GM23338 (cell line): ENCODE results near the gene JAGN1. TPM values are rescaled to one million over a fixed set of nuclear protein-coding genes. Genes with fewer than 3 reads are reported as not detected.

Experiments
- ATAC-seq: fragments of 200-7000 bp; cut with Tn5 transposase; 3 replicates; pipeline ENCODE4 v1.9.1; 2020
- DNase-seq: peaks from one replicate; pipeline ENCODE4 v3.0.0-alpha.2; 2015; ENCODE audit warnings: low spot score
- H2AFZ ChIP-seq: fragments of 200-600 bp; sonication (generic); 2 replicates; pipeline ENCODE4 v1.8.0; 2016; ENCODE audit warnings: antibody characterized with exemption, mild to moderate bottlenecking, moderate library complexity
- H3F3A ChIP-seq: fragments of 200-600 bp; sonication (generic); replicated peaks from 2 replicates; pipeline ENCODE4 v1.8.0; 2017; ENCODE audit warnings: antibody characterized with exemption, mixed run types, low read depth
- H3K27ac ChIP-seq: fragments of 200-600 bp; sonication (generic); 2 replicates; pipeline ENCODE4 v1.6.1; 2016; ENCODE audit warnings: low read depth
- H3K27me3 ChIP-seq: fragments of 200-600 bp; sonication (generic); 2 replicates; pipeline ENCODE4 v1.8.0; 2016; ENCODE audit warnings: mild to moderate bottlenecking, mixed run types, moderate library complexity; ENCODE audit not compliant: insufficient read depth
- H3K36me3 ChIP-seq: fragments of 200-600 bp; sonication (generic); 2 replicates; pipeline ENCODE4 v1.8.0; 2016; ENCODE audit warnings: mild to moderate bottlenecking; ENCODE audit not compliant: insufficient read depth
- H3K4me1 ChIP-seq: fragments of 200-600 bp; sonication (generic); 2 replicates; pipeline ENCODE4 v1.8.0; 2016; ENCODE audit warnings: mild to moderate bottlenecking, moderate library complexity; ENCODE audit not compliant: insufficient read depth
- H3K4me2 ChIP-seq: fragments of 200-600 bp; sonication (generic); 2 replicates; pipeline ENCODE4 v1.7.1; 2017; ENCODE audit warnings: mixed run types
- H3K4me3 ChIP-seq: fragments of 200-600 bp; sonication (generic); 2 replicates; pipeline ENCODE4 v1.6.1; 2016; ENCODE audit warnings: mixed run types
- H3K79me2 ChIP-seq: fragments of 200-600 bp; sonication (generic); replicated peaks from 2 replicates; pipeline ENCODE4 v1.8.0; 2017; ENCODE audit warnings: mild to moderate bottlenecking; ENCODE audit not compliant: insufficient read depth
- H3K9me2 ChIP-seq: fragments of 200-600 bp; sonication (generic); 2 replicates; pipeline ENCODE4 v1.8.0; 2017; ENCODE audit not compliant: insufficient read depth
- H4K20me1 ChIP-seq: fragments of 200-600 bp; sonication (generic); replicated peaks from 2 replicates; pipeline ENCODE4 v1.8.0; 2017; ENCODE audit warnings: mild to moderate bottlenecking; ENCODE audit not compliant: insufficient read depth
- H3K27ac Mint-ChIP-seq: 2 replicates; pipeline ENCODE4 v1.8.0; 2020; ENCODE audit warnings: inconsistent platforms, mild to moderate bottlenecking, moderate library complexity, mixed read lengths
- H3K27me3 Mint-ChIP-seq: 3 replicates; pipeline ENCODE4 v1.8.0; 2022; ENCODE audit warnings: low read depth, mild to moderate bottlenecking, moderate library complexity, mixed read lengths, inconsistent platforms; ENCODE audit not compliant: insufficient read depth, poor library complexity
- H3K36me3 Mint-ChIP-seq: 3 replicates; pipeline ENCODE4 v1.8.0; 2021; ENCODE audit warnings: low read depth, mild to moderate bottlenecking, inconsistent platforms, moderate library complexity, mixed read lengths
- H3K4me1 Mint-ChIP-seq: 3 replicates; pipeline ENCODE4 v1.8.0; 2020; ENCODE audit warnings: mild to moderate bottlenecking, inconsistent platforms, mixed read lengths
- H3K4me3 Mint-ChIP-seq: 3 replicates; pipeline ENCODE4 v1.8.0; 2021; ENCODE audit warnings: moderate library complexity, mild to moderate bottlenecking, inconsistent platforms, mixed read lengths
- H3K9me3 Mint-ChIP-seq: 3 replicates; pipeline ENCODE4 v1.8.0; 2020; ENCODE audit warnings: moderate library complexity, mild to moderate bottlenecking, inconsistent platforms, mixed read lengths
- CREB1 ChIP-seq: fragments of 250-450 bp; sonication (Bioruptor Pico); IDR thresholded peaks from 2 replicates; pipeline ENCODE4 v1.5.0; 2020; ENCODE audit warnings: low read depth, mild to moderate bottlenecking, moderate library complexity
- EZH2 ChIP-seq: fragments of 200-600 bp; sonication (generic); IDR thresholded peaks from one replicate; pipeline ENCODE4 v1.8.0; 2017; ENCODE audit warnings: antibody characterized with exemption, mild to moderate bottlenecking, low read depth; ENCODE audit not compliant: unreplicated experiment
- EZH2phosphoT487 ChIP-seq: fragments of 200-600 bp; sonication (generic); IDR thresholded peaks from one replicate; pipeline ENCODE4 v1.8.1; 2018; ENCODE audit warnings: antibody characterized with exemption; ENCODE audit not compliant: unreplicated experiment
- JUNB ChIP-seq: IDR thresholded peaks from one replicate; pipeline ENCODE4 v1.6.1; 2016; ENCODE audit warnings: antibody characterized with exemption; ENCODE audit not compliant: unreplicated experiment
- NANOG ChIP-seq: IDR thresholded peaks from 2 replicates; pipeline ENCODE4 v1.6.1; 2016; ENCODE audit warnings: antibody characterized with exemption, borderline replicate concordance
- POLR2AphosphoS5 ChIP-seq: IDR thresholded peaks from 2 replicates; pipeline ENCODE4 v1.6.1; 2016; ENCODE audit warnings: antibody characterized with exemption, low read depth
- STAT1 ChIP-seq: IDR thresholded peaks from one replicate; pipeline ENCODE4 v1.6.1; 2016; ENCODE audit warnings: antibody characterized with exemption; ENCODE audit not compliant: unreplicated experiment
- ZNF114 ChIP-seq: fragments of 250-450 bp; sonication (Bioruptor Pico); IDR thresholded peaks from 2 replicates; pipeline ENCODE4 v1.5.0; 2020; ENCODE audit warnings: mild to moderate bottlenecking, moderate library complexity
- ZNF331 ChIP-seq: fragments of 250-450 bp; sonication (Bioruptor Pico); IDR thresholded peaks from 2 replicates; pipeline ENCODE4 v1.5.0; 2020; ENCODE audit warnings: low read depth, mild to moderate bottlenecking, moderate library complexity
- polyA plus RNA-seq: library from polyadenylated mRNA; unstranded; fragments of >200 nt; fragmentation: Nextera tagmentation; extraction: Ambion mirVana; gene quantifications from 2 replicates; pipeline ENCODE4 v1.2.1, GENCODE V29; 2016
- total RNA-seq: library from RNA; depleted of rRNA; stranded (reverse); fragments of >200 nt; shearing (Covaris generic); gene quantifications from 2 replicates; pipeline ENCODE4 v1.2.3, GENCODE V29; 2014
- TF ChIP-seq, protein P1 (sequence below): IDR thresholded peaks from 2 replicates; pipeline ENCODE4 v1.6.1; 2016; ENCODE audit warnings: antibody characterized with exemption
- TF ChIP-seq, protein P2 (sequence below), 2 experiments: fragments of 200-600 bp in 1 of 2; sonication (generic) in 1 of 2; conservative IDR thresholded peaks; 2 replicates each; pipeline versions ENCODE4 v1.5.1 to v1.6.1; 2016 to 2017; ENCODE audit warnings: antibody characterized with exemption in 2 of 2, low read depth in 2 of 2, mild to moderate bottlenecking in 2 of 2, moderate library complexity in 1 of 2
- TF ChIP-seq, protein P3 (sequence below): fragments of 250-450 bp; sonication (Bioruptor Pico); IDR thresholded peaks from 2 replicates; pipeline ENCODE4 v1.5.0; 2020; ENCODE audit warnings: mild to moderate bottlenecking, moderate library complexity
- TF ChIP-seq, protein P4 (sequence below): IDR thresholded peaks from one replicate; pipeline ENCODE4 v1.6.1; 2018; ENCODE audit warnings: antibody characterized with exemption; ENCODE audit not compliant: unreplicated experiment

The JAGN1 gene
- total and polyA plus RNA-seq, 2 experiments from 2014 or later: 22.5 to 32.0 TPM

DNA sequence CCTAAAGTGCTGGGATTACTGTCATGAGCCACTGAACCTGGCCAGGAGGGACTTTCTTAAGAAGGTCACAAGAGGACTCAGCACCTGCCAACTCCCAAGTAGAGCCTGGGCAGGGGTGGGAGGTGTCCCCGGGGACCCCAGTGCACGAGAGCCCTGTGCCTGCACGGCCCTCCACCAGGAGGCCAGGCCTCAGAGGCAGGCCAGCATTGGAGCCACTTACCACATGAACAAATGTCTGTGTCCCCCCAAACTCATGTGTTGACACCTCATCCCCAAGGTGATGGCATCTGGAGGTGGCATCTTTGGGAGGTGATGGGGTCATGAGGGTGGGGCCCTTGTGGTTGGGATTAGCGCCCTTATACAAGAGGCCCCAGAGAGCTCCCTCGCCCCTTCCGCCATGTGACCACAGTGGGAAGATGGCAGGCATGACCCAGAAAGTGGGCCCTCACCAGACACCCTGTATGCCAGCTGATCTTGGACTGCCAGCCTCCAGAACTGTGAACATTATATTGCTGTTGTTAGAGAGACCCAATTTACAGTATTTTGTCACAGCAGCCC, 43.4 kb upstream of the JAGN1 start:
- DNase-seq: no peak
- H3K79me2 ChIP-seq: peaks cover 6% of the 10 kb centered on the region
- peaks cover 15% of the 10 kb centered on the region for H3K27me3 Mint-ChIP-seq

More for the DNA sequence above, 43.4 kb upstream of the JAGN1 start:
- Mint-ChIP-seq H3K9me3 (no peaks in the 10 kb centered on the region; the same call in 2 of the 3 replicates), H3K4me1 (peaks cover 4% of the 10 kb centered on the region), H3K4me3 (no peak overlapping the region), H3K27ac (no peak overlapping the region), H3K36me3 (peaks cover 5% of the 10 kb centered on the region)
- Histone ChIP-seq H3F3A (peaks cover 13% of the 10 kb centered on the region; the same call in 1 of the 2 replicates), H3K9me2 (no peaks in the 10 kb centered on the region), H3K4me1 (peaks cover 10% of the 10 kb centered on the region; the same call in 1 of the 2 replicates), H2AFZ (no peak overlapping the region), H3K36me3 (no peaks in the 10 kb centered on the region), H4K20me1 (peaks cover 6% of the 10 kb centered on the region; the same call in 1 of the 2 replicates), H3K4me3 (no peak overlapping the region), H3K27me3 (no peaks in the 10 kb centered on the region), H3K27ac (no peak overlapping the region), H3K4me2 (no peak overlapping the region)
- TF ChIP-seq POLR2AphosphoS5 (no peak), JUNB (no peak), NANOG (no peak), CREB1 (CRISPR knock-in tag) (no peak), EZH2phosphoT487 (no peak), STAT1 (no peak), EZH2 (no peak), ZNF114 (CRISPR knock-in tag) (no peak), ZNF331 (no peak)
- TF ChIP-seq, protein P1, sequence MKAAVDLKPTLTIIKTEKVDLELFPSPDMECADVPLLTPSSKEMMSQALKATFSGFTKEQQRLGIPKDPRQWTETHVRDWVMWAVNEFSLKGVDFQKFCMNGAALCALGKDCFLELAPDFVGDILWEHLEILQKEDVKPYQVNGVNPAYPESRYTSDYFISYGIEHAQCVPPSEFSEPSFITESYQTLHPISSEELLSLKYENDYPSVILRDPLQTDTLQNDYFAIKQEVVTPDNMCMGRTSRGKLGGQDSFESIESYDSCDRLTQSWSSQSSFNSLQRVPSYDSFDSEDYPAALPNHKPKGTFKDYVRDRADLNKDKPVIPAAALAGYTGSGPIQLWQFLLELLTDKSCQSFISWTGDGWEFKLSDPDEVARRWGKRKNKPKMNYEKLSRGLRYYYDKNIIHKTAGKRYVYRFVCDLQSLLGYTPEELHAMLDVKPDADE: no peak
- TF ChIP-seq, protein P2, sequence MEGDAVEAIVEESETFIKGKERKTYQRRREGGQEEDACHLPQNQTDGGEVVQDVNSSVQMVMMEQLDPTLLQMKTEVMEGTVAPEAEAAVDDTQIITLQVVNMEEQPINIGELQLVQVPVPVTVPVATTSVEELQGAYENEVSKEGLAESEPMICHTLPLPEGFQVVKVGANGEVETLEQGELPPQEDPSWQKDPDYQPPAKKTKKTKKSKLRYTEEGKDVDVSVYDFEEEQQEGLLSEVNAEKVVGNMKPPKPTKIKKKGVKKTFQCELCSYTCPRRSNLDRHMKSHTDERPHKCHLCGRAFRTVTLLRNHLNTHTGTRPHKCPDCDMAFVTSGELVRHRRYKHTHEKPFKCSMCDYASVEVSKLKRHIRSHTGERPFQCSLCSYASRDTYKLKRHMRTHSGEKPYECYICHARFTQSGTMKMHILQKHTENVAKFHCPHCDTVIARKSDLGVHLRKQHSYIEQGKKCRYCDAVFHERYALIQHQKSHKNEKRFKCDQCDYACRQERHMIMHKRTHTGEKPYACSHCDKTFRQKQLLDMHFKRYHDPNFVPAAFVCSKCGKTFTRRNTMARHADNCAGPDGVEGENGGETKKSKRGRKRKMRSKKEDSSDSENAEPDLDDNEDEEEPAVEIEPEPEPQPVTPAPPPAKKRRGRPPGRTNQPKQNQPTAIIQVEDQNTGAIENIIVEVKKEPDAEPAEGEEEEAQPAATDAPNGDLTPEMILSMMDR (conservative IDR thresholded peaks at IDR 0.05; ENCODE audit: low read depth in 2 of 2): no peak
- TF ChIP-seq, protein P3, sequence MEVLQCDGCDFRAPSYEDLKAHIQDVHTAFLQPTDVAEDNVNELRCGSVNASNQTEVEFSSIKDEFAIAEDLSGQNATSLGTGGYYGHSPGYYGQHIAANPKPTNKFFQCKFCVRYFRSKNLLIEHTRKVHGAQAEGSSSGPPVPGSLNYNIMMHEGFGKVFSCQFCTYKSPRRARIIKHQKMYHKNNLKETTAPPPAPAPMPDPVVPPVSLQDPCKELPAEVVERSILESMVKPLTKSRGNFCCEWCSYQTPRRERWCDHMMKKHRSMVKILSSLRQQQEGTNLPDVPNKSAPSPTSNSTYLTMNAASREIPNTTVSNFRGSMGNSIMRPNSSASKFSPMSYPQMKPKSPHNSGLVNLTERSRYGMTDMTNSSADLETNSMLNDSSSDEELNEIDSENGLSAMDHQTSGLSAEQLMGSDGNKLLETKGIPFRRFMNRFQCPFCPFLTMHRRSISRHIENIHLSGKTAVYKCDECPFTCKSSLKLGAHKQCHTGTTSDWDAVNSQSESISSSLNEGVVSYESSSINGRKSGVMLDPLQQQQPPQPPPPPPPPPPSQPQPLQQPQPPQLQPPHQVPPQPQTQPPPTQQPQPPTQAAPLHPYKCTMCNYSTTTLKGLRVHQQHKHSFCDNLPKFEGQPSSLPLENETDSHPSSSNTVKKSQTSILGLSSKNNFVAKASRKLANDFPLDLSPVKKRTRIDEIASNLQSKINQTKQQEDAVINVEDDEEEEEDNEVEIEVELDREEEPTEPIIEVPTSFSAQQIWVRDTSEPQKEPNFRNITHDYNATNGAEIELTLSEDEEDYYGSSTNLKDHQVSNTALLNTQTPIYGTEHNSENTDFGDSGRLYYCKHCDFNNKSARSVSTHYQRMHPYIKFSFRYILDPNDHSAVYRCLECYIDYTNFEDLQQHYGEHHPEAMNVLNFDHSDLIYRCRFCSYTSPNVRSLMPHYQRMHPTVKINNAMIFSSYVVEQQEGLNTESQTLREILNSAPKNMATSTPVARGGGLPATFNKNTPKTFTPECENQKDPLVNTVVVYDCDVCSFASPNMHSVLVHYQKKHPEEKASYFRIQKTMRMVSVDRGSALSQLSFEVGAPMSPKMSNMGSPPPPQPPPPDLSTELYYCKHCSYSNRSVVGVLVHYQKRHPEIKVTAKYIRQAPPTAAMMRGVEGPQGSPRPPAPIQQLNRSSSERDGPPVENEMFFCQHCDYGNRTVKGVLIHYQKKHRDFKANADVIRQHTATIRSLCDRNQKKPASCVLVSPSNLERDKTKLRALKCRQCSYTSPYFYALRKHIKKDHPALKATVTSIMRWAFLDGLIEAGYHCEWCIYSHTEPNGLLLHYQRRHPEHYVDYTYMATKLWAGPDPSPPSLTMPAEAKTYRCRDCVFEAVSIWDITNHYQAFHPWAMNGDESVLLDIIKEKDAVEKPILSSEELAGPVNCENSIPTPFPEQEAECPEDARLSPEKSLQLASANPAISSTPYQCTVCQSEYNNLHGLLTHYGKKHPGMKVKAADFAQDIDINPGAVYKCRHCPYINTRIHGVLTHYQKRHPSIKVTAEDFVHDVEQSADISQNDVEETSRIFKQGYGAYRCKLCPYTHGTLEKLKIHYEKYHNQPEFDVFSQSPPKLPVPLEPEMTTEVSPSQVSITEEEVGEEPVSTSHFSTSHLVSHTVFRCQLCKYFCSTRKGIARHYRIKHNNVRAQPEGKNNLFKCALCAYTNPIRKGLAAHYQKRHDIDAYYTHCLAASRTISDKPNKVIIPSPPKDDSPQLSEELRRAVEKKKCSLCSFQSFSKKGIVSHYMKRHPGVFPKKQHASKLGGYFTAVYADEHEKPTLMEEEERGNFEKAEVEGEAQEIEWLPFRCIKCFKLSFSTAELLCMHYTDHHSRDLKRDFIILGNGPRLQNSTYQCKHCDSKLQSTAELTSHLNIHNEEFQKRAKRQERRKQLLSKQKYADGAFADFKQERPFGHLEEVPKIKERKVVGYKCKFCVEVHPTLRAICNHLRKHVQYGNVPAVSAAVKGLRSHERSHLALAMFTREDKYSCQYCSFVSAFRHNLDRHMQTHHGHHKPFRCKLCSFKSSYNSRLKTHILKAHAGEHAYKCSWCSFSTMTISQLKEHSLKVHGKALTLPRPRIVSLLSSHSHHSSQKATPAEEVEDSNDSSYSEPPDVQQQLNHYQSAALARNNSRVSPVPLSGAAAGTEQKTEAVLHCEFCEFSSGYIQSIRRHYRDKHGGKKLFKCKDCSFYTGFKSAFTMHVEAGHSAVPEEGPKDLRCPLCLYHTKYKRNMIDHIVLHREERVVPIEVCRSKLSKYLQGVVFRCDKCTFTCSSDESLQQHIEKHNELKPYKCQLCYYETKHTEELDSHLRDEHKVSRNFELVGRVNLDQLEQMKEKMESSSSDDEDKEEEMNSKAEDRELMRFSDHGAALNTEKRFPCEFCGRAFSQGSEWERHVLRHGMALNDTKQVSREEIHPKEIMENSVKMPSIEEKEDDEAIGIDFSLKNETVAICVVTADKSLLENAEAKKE: no peak
- TF ChIP-seq, protein P4, sequence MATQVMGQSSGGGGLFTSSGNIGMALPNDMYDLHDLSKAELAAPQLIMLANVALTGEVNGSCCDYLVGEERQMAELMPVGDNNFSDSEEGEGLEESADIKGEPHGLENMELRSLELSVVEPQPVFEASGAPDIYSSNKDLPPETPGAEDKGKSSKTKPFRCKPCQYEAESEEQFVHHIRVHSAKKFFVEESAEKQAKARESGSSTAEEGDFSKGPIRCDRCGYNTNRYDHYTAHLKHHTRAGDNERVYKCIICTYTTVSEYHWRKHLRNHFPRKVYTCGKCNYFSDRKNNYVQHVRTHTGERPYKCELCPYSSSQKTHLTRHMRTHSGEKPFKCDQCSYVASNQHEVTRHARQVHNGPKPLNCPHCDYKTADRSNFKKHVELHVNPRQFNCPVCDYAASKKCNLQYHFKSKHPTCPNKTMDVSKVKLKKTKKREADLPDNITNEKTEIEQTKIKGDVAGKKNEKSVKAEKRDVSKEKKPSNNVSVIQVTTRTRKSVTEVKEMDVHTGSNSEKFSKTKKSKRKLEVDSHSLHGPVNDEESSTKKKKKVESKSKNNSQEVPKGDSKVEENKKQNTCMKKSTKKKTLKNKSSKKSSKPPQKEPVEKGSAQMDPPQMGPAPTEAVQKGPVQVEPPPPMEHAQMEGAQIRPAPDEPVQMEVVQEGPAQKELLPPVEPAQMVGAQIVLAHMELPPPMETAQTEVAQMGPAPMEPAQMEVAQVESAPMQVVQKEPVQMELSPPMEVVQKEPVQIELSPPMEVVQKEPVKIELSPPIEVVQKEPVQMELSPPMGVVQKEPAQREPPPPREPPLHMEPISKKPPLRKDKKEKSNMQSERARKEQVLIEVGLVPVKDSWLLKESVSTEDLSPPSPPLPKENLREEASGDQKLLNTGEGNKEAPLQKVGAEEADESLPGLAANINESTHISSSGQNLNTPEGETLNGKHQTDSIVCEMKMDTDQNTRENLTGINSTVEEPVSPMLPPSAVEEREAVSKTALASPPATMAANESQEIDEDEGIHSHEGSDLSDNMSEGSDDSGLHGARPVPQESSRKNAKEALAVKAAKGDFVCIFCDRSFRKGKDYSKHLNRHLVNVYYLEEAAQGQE: no peak
- no peak for ATAC-seq
